HG03378 (cell line): ENCODE data around the gene BPI.
"Not testable (repeated sequence)": the region's sequence is repeated elsewhere in the genome, so short reads cannot be mapped to it uniquely, and the experiment has no call there.

Experiments
- ATAC-seq: cut with Tn5 transposase; IDR thresholded peaks from one replicate; pipeline ENCODE4 v1.9.1; 2021; ENCODE audit warnings: mild to moderate bottlenecking, moderate library complexity; ENCODE audit not compliant: unreplicated experiment

BPI gene

GRCh38 chr20:38277691-38278090 is 26.3 kb upstream of the BPI start:
- no peak for ATAC-seq

- no peak for ATAC-seq
Measured at GRCh38 chr20:38278131-38278530, 25.8 kb upstream of the BPI start.

- no peak for ATAC-seq
Measured at GRCh38 chr20:38278763-38279162, 25.2 kb upstream of the BPI start.

GRCh38 chr20:38281176-38281915 is 22.6 kb upstream of the BPI start:
- not testable (repeated sequence) for ATAC-seq

- ATAC-seq: no peak
Measured at GRCh38 chr20:38283236-38283635, 20.7 kb upstream of the BPI start.

- not testable (repeated sequence) for ATAC-seq
Measured at GRCh38 chr20:38284066-38284650, 19.8 kb upstream of the BPI start.

GRCh38 chr20:38284893-38285444 is 19.0 kb upstream of the BPI start:
- no peak for ATAC-seq

- ATAC-seq: no peak
Measured at GRCh38 chr20:38286586-38287531, 17.1 kb upstream of the BPI start.

GRCh38 chr20:38290829-38291814 is 12.8 kb upstream of the BPI start:
- no peak for ATAC-seq

- no peak for ATAC-seq
Measured at GRCh38 chr20:38291966-38292365, 12.0 kb upstream of the BPI start.

- ATAC-seq: no peak
Measured at GRCh38 chr20:38293491-38294065, 10.4 kb upstream of the BPI start.

GRCh38 chr20:38294076-38294591 is 9.8 kb upstream of the BPI start:
- no peak for ATAC-seq

- no peak for ATAC-seq
Measured at GRCh38 chr20:38295811-38296210, 8.1 kb upstream of the BPI start.

- ATAC-seq: no peak
Measured at GRCh38 chr20:38296433-38296832, 7.5 kb upstream of the BPI start.

- no peak for ATAC-seq
Measured at GRCh38 chr20:38297916-38298674, 5.9 kb upstream of the BPI start.

- ATAC-seq: no peak
Measured at GRCh38 chr20:38298768-38299288, 5.1 kb upstream of the BPI start.

GRCh38 chr20:38299963-38300362 is 4.0 kb upstream of the BPI start:
- ATAC-seq: no peak

- no peak for ATAC-seq
Measured at GRCh38 chr20:38300438-38300837, 3.5 kb upstream of the BPI start.

- ATAC-seq: no peak
Measured at GRCh38 chr20:38301309-38301708, 2.6 kb upstream of the BPI start.
